ENCODE measurements around the gene ZMYM1.
"Not testable (repeated sequence)": the region's sequence is repeated elsewhere in the genome, so short reads cannot be mapped to it uniquely, and the experiment has no call there.

Gene ZMYM1

GRCh38 chr1:35079003-35079930, at the start of gene ZMYM1:
ZMYM1 (plus strand) TSS chr1:35079385; CDS start chr1:35093988, 14,603 bp downstream.
- peak; percentile 76 for DNase-seq

- DNase-seq = no peak
These were observed 49.4 kb upstream of the ZMYM1 start for GRCh38 chr1:35029761-35030160.

GRCh38 chr1:35030338-35030737, 48.8 kb upstream of the ZMYM1 start:
- DNase-seq = no peak

- DNase-seq = peak; percentile 5
These were observed 48.3 kb upstream of the ZMYM1 start for GRCh38 chr1:35030756-35031446.

GRCh38 chr1:35032384-35032739, 46.8 kb upstream of the ZMYM1 start:
- DNase-seq = no peak

- no peak for DNase-seq
These were observed 45.8 kb upstream of the ZMYM1 start for GRCh38 chr1:35033346-35033745.

- no peak for DNase-seq
These were observed 42.6 kb upstream of the ZMYM1 start for GRCh38 chr1:35036621-35037020.

- no peak for DNase-seq
These were observed 42.0 kb upstream of the ZMYM1 start for GRCh38 chr1:35037206-35037605.

GRCh38 chr1:35038723-35039122, 40.5 kb upstream of the ZMYM1 start:
- DNase-seq = no peak

- DNase-seq = no peak
These were observed 35.7 kb upstream of the ZMYM1 start for GRCh38 chr1:35043498-35043897.

- no peak for DNase-seq
These were observed 34.8 kb upstream of the ZMYM1 start for GRCh38 chr1:35044431-35044830.

GRCh38 chr1:35046730-35047129, 32.5 kb upstream of the ZMYM1 start:
- DNase-seq = no peak

GRCh38 chr1:35047188-35047858, 31.9 kb upstream of the ZMYM1 start:
- DNase-seq = no peak

GRCh38 chr1:35049116-35049515, 30.1 kb upstream of the ZMYM1 start:
- no peak for DNase-seq

- DNase-seq = no peak
These were observed 25.8 kb upstream of the ZMYM1 start for GRCh38 chr1:35053433-35053832.

GRCh38 chr1:35054282-35054681, 24.9 kb upstream of the ZMYM1 start:
- DNase-seq = not testable (repeated sequence)

GRCh38 chr1:35058321-35058720, 20.9 kb upstream of the ZMYM1 start:
- not testable (repeated sequence) for DNase-seq

- no peak for DNase-seq
These were observed 20.2 kb upstream of the ZMYM1 start for GRCh38 chr1:35058988-35059387.

- no peak for DNase-seq
These were observed 16.5 kb upstream of the ZMYM1 start for GRCh38 chr1:35062518-35063196.

GRCh38 chr1:35064265-35064664, 14.9 kb upstream of the ZMYM1 start:
- no peak for DNase-seq

- DNase-seq = no peak
These were observed 9.4 kb upstream of the ZMYM1 start for GRCh38 chr1:35069746-35070145.

GRCh38 chr1:35073265-35073811, 5.8 kb upstream of the ZMYM1 start:
- DNase-seq = no peak

GRCh38 chr1:35076426-35076825, 2.8 kb upstream of the ZMYM1 start:
- DNase-seq = not testable (repeated sequence)

Data from NK-92 treated with Interleukin-12 subunit alpha and Interleukin-12 subunit beta, amount 100 ng/mL, for 24 hours (cell line).